Neural cell (in vitro differentiated cells): ENCODE data around the gene C2orf68. TPM values are rescaled to one million over a fixed set of nuclear protein-coding genes. Genes with fewer than 3 reads are reported as not detected.
"Not testable (repeated sequence)": the region's sequence is repeated elsewhere in the genome, so short reads cannot be mapped to it uniquely, and the experiment has no call there.

Experiments used
- H2AFZ ChIP-seq: fragments of 200-600, 300-800 bp; sonication (generic), shearing (Covaris generic); 2 replicates; pipeline ENCODE4 v1.6.0; 2014; ENCODE audit warnings: low read depth, mild to moderate bottlenecking, antibody characterized with exemption, low read length, moderate library complexity
- H3F3A ChIP-seq: fragments of 200-600 bp; shearing (Covaris generic); 2 replicates; pipeline ENCODE4 v1.6.1; 2016; ENCODE audit warnings: mild to moderate bottlenecking, moderate library complexity, mixed read lengths, antibody characterized with exemption, low read length; ENCODE audit not compliant: insufficient read depth, poor library complexity, severe bottlenecking
- H3K27ac ChIP-seq: fragments of 200-600, 300-800 bp; sonication (generic), shearing (Covaris generic); 2 replicates; pipeline ENCODE4 v1.5.1; 2014; ENCODE audit warnings: mild to moderate bottlenecking, low read length, moderate library complexity
- H3K27me3 ChIP-seq: fragments of 300-800, 200-600 bp; sonication (generic), shearing (Covaris generic); 2 replicates; pipeline ENCODE4 v1.6.0; 2014; ENCODE audit warnings: mild to moderate bottlenecking, low read depth, low read length, moderate library complexity; ENCODE audit not compliant: insufficient read depth
- H3K36me3 ChIP-seq: fragments of 300-800, 200-600 bp; sonication (generic), shearing (Covaris generic); 2 replicates; pipeline ENCODE4 v1.5.1; 2014; ENCODE audit warnings: mild to moderate bottlenecking, antibody characterized with exemption, low read length, moderate library complexity; ENCODE audit not compliant: insufficient read depth
- H3K4me2 ChIP-seq: fragments of 300-800, 200-600 bp; sonication (generic), shearing (Covaris generic); 2 replicates; pipeline ENCODE4 v1.6.0; 2014; ENCODE audit warnings: mild to moderate bottlenecking, low read length
- H3K4me3 ChIP-seq: fragments of 300-800, 200-600 bp; sonication (generic), shearing (Covaris generic); 2 replicates; pipeline ENCODE4 v1.5.1; 2014; ENCODE audit warnings: mild to moderate bottlenecking, low read length, moderate library complexity
- H3K79me2 ChIP-seq: fragments of 200-600 bp; shearing (Covaris generic); replicated peaks from 2 replicates; pipeline ENCODE4 v1.6.0; 2014; ENCODE audit warnings: mild to moderate bottlenecking, low read length, moderate library complexity; ENCODE audit not compliant: insufficient read depth
- H3K9ac ChIP-seq: fragments of 300-800, 200-600 bp; sonication (generic), shearing (Covaris generic); 2 replicates; pipeline ENCODE4 v1.6.1; 2016; ENCODE audit warnings: mild to moderate bottlenecking, low read length, mixed read lengths
- H3K9me2 ChIP-seq: fragments of 200-600 bp; shearing (Covaris generic); 2 replicates; pipeline ENCODE4 v1.6.1; 2016; ENCODE audit warnings: mild to moderate bottlenecking, low read length, mixed read lengths; ENCODE audit not compliant: insufficient read depth
- H3K9me3 ChIP-seq: fragments of 200-600, 300-800 bp; sonication (generic), shearing (Covaris generic); 2 replicates; pipeline ENCODE4 v1.6.1; 2016; ENCODE audit warnings: mild to moderate bottlenecking, mixed run types, low read length, moderate library complexity, mixed read lengths
- H4K20me1 ChIP-seq: fragments of 200-600 bp; shearing (Covaris generic); 2 replicates; pipeline ENCODE4 v1.6.1; 2016; ENCODE audit warnings: mild to moderate bottlenecking, mixed run types; ENCODE audit not compliant: insufficient read depth
- CTCF ChIP-seq: fragments of 450-650 bp; IDR thresholded peaks from 2 replicates; pipeline ENCODE4 v1.5.1; 2014; ENCODE audit warnings: antibody characterized with exemption, mild to moderate bottlenecking, moderate library complexity; ENCODE audit not compliant: poor library complexity, severe bottlenecking
- EP300 ChIP-seq: fragments of 450-650 bp; conservative IDR thresholded peaks from 2 replicates; pipeline ENCODE4 v1.6.1; 2014; ENCODE audit warnings: antibody characterized with exemption, mild to moderate bottlenecking, moderate library complexity; ENCODE audit not compliant: poor library complexity, severe bottlenecking
- EZH2 ChIP-seq: fragments of 200-600, 300-800 bp; shearing (Covaris generic), sonication (generic); IDR thresholded peaks from 2 replicates; pipeline ENCODE4 v1.6.1; 2014; ENCODE audit warnings: antibody characterized with exemption, low read length, borderline replicate concordance, mild to moderate bottlenecking; ENCODE audit not compliant: insufficient read depth, poor library complexity, severe bottlenecking
- MXI1 ChIP-seq: fragments of 450-650 bp; conservative IDR thresholded peaks from 2 replicates; pipeline ENCODE4 v1.6.1; 2014; ENCODE audit warnings: antibody characterized with exemption, mild to moderate bottlenecking; ENCODE audit not compliant: poor library complexity, severe bottlenecking
- POLR2AphosphoS5 ChIP-seq: IDR thresholded peaks from 2 replicates; pipeline ENCODE4 v1.6.1; 2012
- RAD21 ChIP-seq: fragments of 450-650 bp; conservative IDR thresholded peaks from 2 replicates; pipeline ENCODE4 v1.6.1; 2014; ENCODE audit warnings: antibody characterized with exemption, mild to moderate bottlenecking, moderate library complexity
- REST ChIP-seq: IDR thresholded peaks from 2 replicates; pipeline ENCODE4 v1.6.1; 2012; ENCODE audit warnings: borderline replicate concordance
- SMC3 ChIP-seq: fragments of 450-650 bp; conservative IDR thresholded peaks from 2 replicates; pipeline ENCODE4 v1.6.1; 2014; ENCODE audit warnings: antibody characterized with exemption, mild to moderate bottlenecking, moderate library complexity; ENCODE audit not compliant: poor library complexity
- TAF1 ChIP-seq: IDR thresholded peaks from 2 replicates; pipeline ENCODE4 v1.6.1; 2012; ENCODE audit warnings: low read depth
- polyA plus RNA-seq: library from polyadenylated mRNA; depleted of rRNA; stranded (reverse); fragments of >200 nt; gene quantifications from 2 replicates; pipeline ENCODE4 v1.2.3, GENCODE V29; 2014

The C2orf68 gene
- polyA plus RNA-seq, 1 donor from 2014 or later: 28.0 TPM

GRCh38 chr2:85560403-85560726, 51.5 kb downstream of the C2orf68 start:
- not testable (repeated sequence) for H3K27ac ChIP-seq, H3K9me2 ChIP-seq
- peak overlapping the region; percentile 91 for H3K4me3 ChIP-seq

GRCh38 chr2:85558160-85558559, 53.7 kb downstream of the C2orf68 start:
- no peak for TF ChIP-seq CTCF
- no peak for TF ChIP-seq RAD21
- no peak for TF ChIP-seq SMC3
- no peak for TF ChIP-seq MXI1
- no peak for TF ChIP-seq REST
- no peaks in the 10 kb centered on the region for H3K9me2 ChIP-seq
- no peak overlapping the region for H3K4me2 ChIP-seq
- H3K9ac ChIP-seq: no peak overlapping the region
- no peak overlapping the region for H2AFZ ChIP-seq
- no peak overlapping the region for H3K27ac ChIP-seq
- no peaks in the 10 kb centered on the region for H4K20me1 ChIP-seq
- H3F3A ChIP-seq: no peaks in the 10 kb centered on the region
- H3K36me3 ChIP-seq: peaks cover 8% of the 10 kb centered on the region
- no peaks in the 10 kb centered on the region for H3K27me3 ChIP-seq
- H3K4me3 ChIP-seq: no peak overlapping the region
- no peaks in the 10 kb centered on the region for H3K9me3 ChIP-seq
- H3K79me2 ChIP-seq: peaks cover 18% of the 10 kb centered on the region

More at GRCh38 chr2:85560403-85560726, 51.5 kb downstream of the C2orf68 start:
- not testable (repeated sequence) for H3K9me3 ChIP-seq, H3K36me3 ChIP-seq, H3K27me3 ChIP-seq, H4K20me1 ChIP-seq, H2AFZ ChIP-seq, H3F3A ChIP-seq
- H3K9ac ChIP-seq: peak overlapping the region; percentile 81
- H3K4me2 ChIP-seq: peak overlapping the region; percentile 92
- peaks cover 18% of the 10 kb centered on the region for H3K79me2 ChIP-seq

- peaks cover 18% of the 10 kb centered on the region for H3K79me2 ChIP-seq
- no peaks in the 10 kb centered on the region for H3F3A ChIP-seq
- no peak overlapping the region for H3K27ac ChIP-seq
These were observed 54.7 kb downstream of the C2orf68 start for GRCh38 chr2:85557130-85557529.

More at GRCh38 chr2:85557130-85557529, 54.7 kb downstream of the C2orf68 start:
- H3K36me3 ChIP-seq: peaks cover 8% of the 10 kb centered on the region
- H2AFZ ChIP-seq: no peak overlapping the region
- TF ChIP-seq RAD21 (no peak), SMC3 (no peak), TAF1 (no peak), EZH2 (no peak), CTCF (no peak), EP300 (no peak), REST (no peak), MXI1 (no peak), POLR2AphosphoS5 (no peak)
- H3K4me2 ChIP-seq: no peak overlapping the region
- H4K20me1 ChIP-seq: no peaks in the 10 kb centered on the region
- H3K9me3 ChIP-seq: no peaks in the 10 kb centered on the region
- no peak overlapping the region for H3K9ac ChIP-seq
- no peak overlapping the region for H3K4me3 ChIP-seq
- no peaks in the 10 kb centered on the region for H3K9me2 ChIP-seq
- H3K27me3 ChIP-seq: no peaks in the 10 kb centered on the region
